ENCODE results near the gene DOK6.
"Not testable (repeated sequence)": the region's sequence is repeated elsewhere in the genome, so short reads cannot be mapped to it uniquely, and the experiment has no call there.

The DOK6 gene

DNA sequence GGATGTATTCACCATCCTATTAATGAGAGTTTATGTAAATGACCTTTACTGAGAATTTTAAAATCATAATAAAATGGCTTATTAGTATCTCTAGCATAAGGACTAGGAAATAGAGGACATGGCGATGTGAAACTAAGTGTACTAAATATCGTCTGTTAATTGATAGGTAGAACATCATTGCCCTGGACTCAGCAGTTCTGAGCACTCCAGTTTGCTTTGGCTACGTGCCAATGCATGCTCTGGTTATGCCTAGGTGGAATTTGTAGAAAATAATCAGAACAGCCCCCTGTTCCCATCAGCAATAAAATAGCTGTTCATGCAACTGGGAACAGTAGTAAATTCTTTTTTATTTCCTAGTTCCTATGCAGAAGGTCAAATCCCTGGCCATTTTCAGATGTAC is 247.8 kb downstream of the DOK6 start:
- H3K4me3 Mint-ChIP-seq, result no peak overlapping the region
- H3K27ac Mint-ChIP-seq (ENCODE audit: low read depth), result no peak overlapping the region
- no peaks in the 10 kb centered on the region for H3K4me1 Mint-ChIP-seq
- ATAC-seq (replicated peaks; ENCODE audit: extremely low read depth, poor library complexity, severe bottlenecking) (no peak), DNase-seq (ENCODE audit: low spot score in 2 of 2) (no peak)
- H3K27me3 Mint-ChIP-seq, result peaks cover 42% of the 10 kb centered on the region
- no peaks in the 10 kb centered on the region for H3K9me3 Mint-ChIP-seq
- no peaks in the 10 kb centered on the region for H3K36me3 Mint-ChIP-seq (ENCODE audit: insufficient read depth)

DNA sequence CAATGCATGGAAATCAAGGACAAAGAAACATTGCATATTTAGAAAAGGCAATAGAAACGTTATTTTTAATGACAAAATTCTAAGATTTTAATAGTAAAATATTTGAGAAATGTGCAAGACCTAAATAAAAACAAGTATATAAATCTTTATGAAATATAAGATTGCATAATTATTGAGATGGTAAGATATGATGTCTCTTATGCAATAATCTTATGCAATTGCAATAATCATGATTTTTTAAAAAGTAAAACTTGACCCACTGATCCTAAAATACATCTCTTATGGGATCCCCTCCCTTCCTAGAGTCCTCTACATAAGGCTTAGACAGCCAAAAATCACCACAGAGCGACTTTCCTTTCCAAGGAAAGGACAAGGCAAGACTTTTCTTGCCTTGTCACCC is 249.0 kb downstream of the DOK6 start:
- H3K27me3 Mint-ChIP-seq, result peaks cover 54% of the 10 kb centered on the region
- no peak for DNase-seq (ENCODE audit: low spot score in 2 of 2)
- H3K27ac Mint-ChIP-seq (ENCODE audit: low read depth), result no peak overlapping the region
- ATAC-seq (replicated peaks; ENCODE audit: extremely low read depth, poor library complexity, severe bottlenecking), result no peak
- H3K4me3 Mint-ChIP-seq, result no peak overlapping the region
- no peaks in the 10 kb centered on the region for H3K36me3 Mint-ChIP-seq (ENCODE audit: insufficient read depth)
- no peaks in the 10 kb centered on the region for H3K4me1 Mint-ChIP-seq
- no peaks in the 10 kb centered on the region for H3K9me3 Mint-ChIP-seq

DNA sequence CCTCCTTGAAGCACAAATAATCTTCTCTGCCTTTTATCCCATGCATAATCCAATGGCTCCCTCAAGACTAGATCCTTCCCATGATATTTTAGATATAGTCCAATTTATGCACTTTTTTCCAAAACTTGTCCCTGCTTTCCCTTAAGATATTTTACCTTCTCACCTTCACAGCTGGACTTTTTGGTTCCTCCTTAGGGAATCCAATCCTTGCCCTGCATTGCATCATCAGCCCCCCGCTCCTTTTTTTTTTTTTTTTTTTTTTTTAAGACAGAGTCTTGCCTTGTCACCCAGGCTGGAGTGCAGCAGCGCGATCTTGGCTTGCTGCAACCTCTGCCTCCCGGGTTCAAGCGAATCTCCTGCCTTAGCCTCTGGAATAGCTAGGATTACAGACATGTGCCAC is 250.6 kb downstream of the DOK6 start:
- H3K36me3 Mint-ChIP-seq (ENCODE audit: insufficient read depth), result no peaks in the 10 kb centered on the region
- no peak overlapping the region for H3K4me3 Mint-ChIP-seq
- no peaks in the 10 kb centered on the region for H3K4me1 Mint-ChIP-seq
- DNase-seq (ENCODE audit: low spot score in 2 of 2), result no peak
- ATAC-seq (replicated peaks; ENCODE audit: extremely low read depth, poor library complexity, severe bottlenecking), result no peak
- H3K9me3 Mint-ChIP-seq, result no peaks in the 10 kb centered on the region
- peaks cover 57% of the 10 kb centered on the region for H3K27me3 Mint-ChIP-seq
- H3K27ac Mint-ChIP-seq (ENCODE audit: low read depth), result no peak overlapping the region

DNA sequence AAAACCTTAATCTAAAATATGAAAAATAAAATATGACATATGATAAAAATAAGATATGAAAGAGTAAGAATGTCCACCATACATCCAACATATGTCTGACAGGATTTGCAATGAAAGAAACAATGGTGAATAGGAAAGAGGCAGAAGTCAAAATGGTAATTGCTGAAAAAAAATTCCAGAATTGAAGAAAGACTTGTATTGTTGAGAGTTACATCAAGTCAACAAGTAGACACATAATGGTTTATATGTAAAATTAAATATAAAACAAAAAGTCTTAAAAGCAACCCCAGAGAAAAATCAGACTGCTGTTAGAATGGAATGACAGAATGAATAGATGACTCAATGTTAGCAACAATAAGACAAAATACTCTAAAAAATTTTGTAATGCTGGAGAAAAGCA is 255.1 kb downstream of the DOK6 start:
- no peaks in the 10 kb centered on the region for H3K4me1 Mint-ChIP-seq
- no peak overlapping the region for H3K27ac Mint-ChIP-seq (ENCODE audit: low read depth)
- H3K4me3 Mint-ChIP-seq, result no peak overlapping the region
- DNase-seq (ENCODE audit: low spot score in 2 of 2), result no peak
- no peaks in the 10 kb centered on the region for H3K36me3 Mint-ChIP-seq (ENCODE audit: insufficient read depth)
- no peaks in the 10 kb centered on the region for H3K9me3 Mint-ChIP-seq
- no peak for ATAC-seq (replicated peaks; ENCODE audit: extremely low read depth, poor library complexity, severe bottlenecking)
- H3K27me3 Mint-ChIP-seq, result peaks cover 38% of the 10 kb centered on the region

DNA sequence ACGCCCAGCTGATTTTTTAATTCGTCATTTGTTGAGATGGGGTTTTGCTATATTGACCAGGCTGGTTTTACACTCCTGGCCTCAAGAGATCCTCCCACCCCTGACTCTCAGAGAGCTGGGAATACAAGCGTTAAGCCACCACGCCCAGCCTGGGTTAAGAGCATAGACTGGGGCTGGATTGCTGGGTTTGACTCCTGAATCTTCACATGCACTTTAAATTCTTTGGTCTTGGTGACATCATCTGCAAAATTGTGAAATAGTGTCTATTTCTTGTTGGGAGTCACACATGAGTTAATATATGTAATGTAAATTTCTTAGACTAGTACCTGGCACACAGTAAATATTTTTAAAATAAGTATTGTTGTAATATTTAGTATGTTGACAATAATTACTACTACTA is 257.4 kb downstream of the DOK6 start:
- Mint-ChIP-seq H3K27me3 (peaks cover 26% of the 10 kb centered on the region), H3K36me3 (ENCODE audit: insufficient read depth) (no peaks in the 10 kb centered on the region), H3K4me3 (no peak overlapping the region), H3K4me1 (peaks cover 6% of the 10 kb centered on the region), H3K9me3 (no peaks in the 10 kb centered on the region), H3K27ac (ENCODE audit: low read depth) (no peak overlapping the region)
- DNase-seq (ENCODE audit: low spot score in 2 of 2), result no peak
- ATAC-seq (replicated peaks; ENCODE audit: extremely low read depth, poor library complexity, severe bottlenecking), result no peak

GRCh38 chr18:69658685-69659084 is 258.0 kb downstream of the DOK6 start:
- peaks cover 20% of the 10 kb centered on the region for H3K27me3 Mint-ChIP-seq
- no peaks in the 10 kb centered on the region for H3K36me3 Mint-ChIP-seq (ENCODE audit: insufficient read depth)
- peaks cover 6% of the 10 kb centered on the region for H3K4me1 Mint-ChIP-seq
- H3K9me3 Mint-ChIP-seq, result no peaks in the 10 kb centered on the region
- no peak overlapping the region for H3K4me3 Mint-ChIP-seq
- no peak overlapping the region for H3K27ac Mint-ChIP-seq (ENCODE audit: low read depth)
- ATAC-seq (replicated peaks; ENCODE audit: extremely low read depth, poor library complexity, severe bottlenecking) (no peak), DNase-seq (ENCODE audit: low spot score in 2 of 2) (no peak)

DNA sequence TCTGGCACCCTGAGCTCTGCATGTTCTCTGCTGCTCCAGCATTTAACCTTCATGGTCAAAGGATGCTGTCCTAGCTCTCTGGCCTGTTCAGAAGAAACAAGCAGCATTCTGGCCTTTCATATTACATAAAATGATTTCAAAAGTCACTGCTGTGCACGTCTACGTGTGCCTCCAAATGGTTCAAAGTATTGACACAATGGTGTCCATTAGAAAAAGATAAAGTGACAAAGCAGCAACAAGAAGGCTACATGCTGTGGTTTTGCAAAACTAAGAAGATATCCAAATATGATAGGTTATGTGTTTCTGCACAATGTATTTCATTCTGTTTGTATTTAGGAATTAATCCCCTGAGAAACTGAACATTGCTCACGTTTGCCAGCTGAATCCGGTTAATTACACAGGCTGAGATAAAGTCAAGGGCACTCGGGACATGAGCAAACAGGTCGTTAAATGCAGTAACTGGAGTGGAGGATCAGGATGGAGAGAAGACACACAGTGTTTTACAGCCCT is 258.5 kb downstream of the DOK6 start:
- Mint-ChIP-seq H3K27ac (ENCODE audit: low read depth) (no peak overlapping the region), H3K4me3 (no peak overlapping the region), H3K4me1 (peaks cover 6% of the 10 kb centered on the region), H3K27me3 (peaks cover 15% of the 10 kb centered on the region), H3K9me3 (no peaks in the 10 kb centered on the region), H3K36me3 (ENCODE audit: insufficient read depth) (no peaks in the 10 kb centered on the region)
- ATAC-seq (replicated peaks; ENCODE audit: extremely low read depth, poor library complexity, severe bottlenecking) (no peak), DNase-seq (ENCODE audit: low spot score in 2 of 2) (no peak)

- H3K4me3 Mint-ChIP-seq; DNase-seq (ENCODE audit: low spot score in 2 of 2); H3K36me3 Mint-ChIP-seq (ENCODE audit: insufficient read depth); H3K9me3 Mint-ChIP-seq; H3K4me1 Mint-ChIP-seq: not testable (repeated sequence)
- Mint-ChIP-seq H3K27ac (ENCODE audit: low read depth) (peak overlapping the region; percentile 8), H3K27me3 (peaks cover 20% of the 10 kb centered on the region)
- peak; percentile 52 for ATAC-seq (replicated peaks; ENCODE audit: extremely low read depth, poor library complexity, severe bottlenecking)
Measured at GRCh38 chr18:69662090-69662489, 261.4 kb downstream of the DOK6 start.

- ATAC-seq (replicated peaks; ENCODE audit: extremely low read depth, poor library complexity, severe bottlenecking), result no peak
- no peak for DNase-seq (ENCODE audit: low spot score in 2 of 2)
- no peaks in the 10 kb centered on the region for H3K36me3 Mint-ChIP-seq (ENCODE audit: insufficient read depth)
- peaks cover 44% of the 10 kb centered on the region for H3K27me3 Mint-ChIP-seq
- H3K27ac Mint-ChIP-seq (ENCODE audit: low read depth), result no peak overlapping the region
- no peak overlapping the region for H3K4me3 Mint-ChIP-seq
- H3K4me1 Mint-ChIP-seq, result peaks cover 6% of the 10 kb centered on the region
- H3K9me3 Mint-ChIP-seq, result no peaks in the 10 kb centered on the region
Measured at GRCh38 chr18:69664399-69664798, 263.7 kb downstream of the DOK6 start.

DNA sequence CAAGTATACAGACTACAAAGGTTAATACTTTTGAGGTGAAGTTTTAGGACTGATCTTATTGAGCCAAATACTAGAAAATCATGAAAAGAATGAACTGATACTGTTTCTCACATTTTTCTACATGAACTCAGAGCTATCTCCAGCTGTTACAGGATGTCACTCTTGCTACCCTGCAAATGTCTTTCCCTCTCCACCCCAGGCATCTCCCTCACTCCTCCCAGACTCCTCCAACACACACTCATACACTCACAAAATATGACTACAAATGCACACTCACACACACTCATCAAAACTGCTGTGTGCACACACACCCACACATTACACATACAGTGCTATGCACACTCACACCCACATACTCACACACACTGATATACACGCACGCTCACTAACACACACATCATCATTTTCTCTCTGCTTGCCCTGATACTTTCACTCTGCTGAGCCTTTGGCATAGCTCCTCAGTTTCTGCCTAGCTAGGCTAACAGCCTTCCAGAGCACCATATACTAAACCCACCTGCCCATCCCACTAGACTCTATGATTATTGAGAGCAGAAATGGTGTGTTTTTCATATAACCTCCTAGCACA is 273.7 kb downstream of the DOK6 start:
- ATAC-seq (replicated peaks; ENCODE audit: extremely low read depth, poor library complexity, severe bottlenecking), result no peak
- no peak for DNase-seq (ENCODE audit: low spot score in 2 of 2)
- Mint-ChIP-seq H3K27ac (ENCODE audit: low read depth) (no peak overlapping the region), H3K4me1 (no peaks in the 10 kb centered on the region), H3K9me3 (no peaks in the 10 kb centered on the region), H3K27me3 (peaks cover 12% of the 10 kb centered on the region), H3K36me3 (ENCODE audit: insufficient read depth) (no peaks in the 10 kb centered on the region), H3K4me3 (no peak overlapping the region)

DNA sequence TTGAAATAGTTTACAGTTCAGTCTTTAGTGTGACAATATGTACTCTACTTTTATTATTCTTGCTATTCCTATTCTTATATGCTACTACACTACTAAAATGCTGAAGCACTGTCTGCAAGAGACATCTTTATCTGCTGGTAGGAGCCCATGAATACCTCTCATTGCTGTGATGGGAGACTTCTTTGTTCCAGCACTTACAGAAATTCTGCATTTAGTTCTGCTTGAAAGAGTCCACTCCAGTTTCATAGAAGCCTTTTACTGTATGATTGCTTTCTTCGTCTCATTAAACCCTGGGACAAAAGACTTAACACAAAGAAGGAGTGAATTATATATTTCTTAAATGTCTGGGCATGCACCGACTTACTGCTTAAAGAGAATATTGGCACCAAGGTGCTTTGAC is 274.3 kb downstream of the DOK6 start:
- Mint-ChIP-seq H3K4me3 (no peak overlapping the region), H3K27ac (ENCODE audit: low read depth) (no peak overlapping the region), H3K9me3 (no peaks in the 10 kb centered on the region), H3K27me3 (peaks cover 10% of the 10 kb centered on the region), H3K36me3 (ENCODE audit: insufficient read depth) (no peaks in the 10 kb centered on the region), H3K4me1 (no peaks in the 10 kb centered on the region)
- ATAC-seq (replicated peaks; ENCODE audit: extremely low read depth, poor library complexity, severe bottlenecking) (no peak), DNase-seq (ENCODE audit: low spot score in 2 of 2) (no peak)

GRCh38 chr18:69677595-69677994 is 276.9 kb downstream of the DOK6 start:
- Mint-ChIP-seq H3K27ac (ENCODE audit: low read depth) (no peak overlapping the region), H3K9me3 (no peaks in the 10 kb centered on the region), H3K4me3 (no peak overlapping the region), H3K36me3 (ENCODE audit: insufficient read depth) (no peaks in the 10 kb centered on the region), H3K27me3 (no peaks in the 10 kb centered on the region), H3K4me1 (no peaks in the 10 kb centered on the region)
- ATAC-seq (replicated peaks; ENCODE audit: extremely low read depth, poor library complexity, severe bottlenecking) (no peak), DNase-seq (ENCODE audit: low spot score in 2 of 2) (no peak)

DNA sequence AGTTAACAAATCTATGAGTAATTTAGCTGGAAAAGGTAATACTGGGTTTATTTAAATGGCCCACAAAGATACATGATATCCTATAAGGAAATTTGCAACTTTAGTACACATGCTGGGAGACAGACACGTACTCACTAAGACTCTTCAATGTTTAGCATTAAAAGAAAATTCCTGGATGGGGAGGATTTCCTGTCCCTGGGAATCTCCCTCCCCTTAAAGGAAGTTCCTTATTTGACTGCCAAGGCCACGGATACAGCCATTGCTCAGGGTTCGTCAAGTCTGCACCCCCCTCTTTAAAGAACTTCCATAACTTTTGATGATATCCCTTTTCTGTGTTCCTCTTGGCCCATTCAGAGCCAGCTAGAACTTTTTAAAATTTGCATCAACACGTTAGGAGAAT is 279.4 kb downstream of the DOK6 start:
- no peak overlapping the region for H3K4me3 Mint-ChIP-seq

GRCh38 chr18:69683176-69683575 is 282.5 kb downstream of the DOK6 start:
- no peak for ATAC-seq (replicated peaks; ENCODE audit: extremely low read depth, poor library complexity, severe bottlenecking)
- no peak for DNase-seq (ENCODE audit: low spot score in 2 of 2)
- Mint-ChIP-seq H3K4me1 (no peaks in the 10 kb centered on the region), H3K4me3 (no peak overlapping the region), H3K9me3 (no peaks in the 10 kb centered on the region), H3K36me3 (ENCODE audit: insufficient read depth) (peaks cover 3% of the 10 kb centered on the region), H3K27ac (ENCODE audit: low read depth) (no peak overlapping the region), H3K27me3 (peaks cover 23% of the 10 kb centered on the region)

More for the DNA sequence above, 279.4 kb downstream of the DOK6 start:
- DNase-seq (ENCODE audit: low spot score in 2 of 2), result no peak
- no peak for ATAC-seq (replicated peaks; ENCODE audit: extremely low read depth, poor library complexity, severe bottlenecking)
- no peaks in the 10 kb centered on the region for H3K9me3 Mint-ChIP-seq
- H3K4me1 Mint-ChIP-seq, result no peaks in the 10 kb centered on the region
- peaks cover 23% of the 10 kb centered on the region for H3K27me3 Mint-ChIP-seq
- H3K27ac Mint-ChIP-seq (ENCODE audit: low read depth), result no peak overlapping the region
- peaks cover 2% of the 10 kb centered on the region for H3K36me3 Mint-ChIP-seq (ENCODE audit: insufficient read depth)
